Sigmoid colon (tissue), 7 donors: ENCODE measurements around the gene SLC39A11. TPM values are rescaled to one million over a fixed set of nuclear protein-coding genes. Genes with fewer than 3 reads are reported as not detected.

Experiments
- DNase-seq: peaks from one replicate; pipeline ENCODE4 v3.0.0-alpha.2; 2019
- H3K27ac ChIP-seq, 4 donors: fragments of 200-600 bp; sonication (generic); one replicate each; pipeline ENCODE4 v1.5.1; 2016 to 2019; ENCODE audit warnings: mild to moderate bottlenecking in 1 of 4
- H3K27me3 ChIP-seq, 3 donors: fragments of 200-600 bp; sonication (generic); one replicate each; pipeline ENCODE4 v1.5.1; 2019; ENCODE audit warnings: mild to moderate bottlenecking in 1 of 3
- H3K36me3 ChIP-seq, 4 donors: fragments of 200-600 bp; sonication (generic); one replicate each; pipeline ENCODE4 v1.5.1; 2016 to 2019
- H3K4me1 ChIP-seq, 4 donors: fragments of 200-600 bp; sonication (generic); one replicate each; pipeline ENCODE4 v1.5.1; 2017 to 2019
- H3K4me3 ChIP-seq, 4 donors: fragments of 200-600 bp; sonication (generic); one replicate each; pipeline ENCODE4 v1.5.1; 2017 to 2019; ENCODE audit warnings: mild to moderate bottlenecking in 2 of 4, moderate library complexity in 1 of 4
- H3K9me3 ChIP-seq, 4 donors: fragments of 200-600 bp in 3 of 4; sonication (generic) in 3 of 4; one replicate each; pipeline versions ENCODE4 v1.5.1 to v1.6.1; 2013 to 2019
- EP300 ChIP-seq, 4 donors: sonication (generic); formaldehyde crosslinking; IDR thresholded peaks; one replicate each; pipeline ENCODE4 v1.6.1; 2017; ENCODE audit warnings: antibody characterized with exemption in 4 of 4
- POLR2A ChIP-seq, 2 donors: fragments of 450-650 bp; IDR thresholded peaks; one replicate each; pipeline ENCODE4 v1.6.1; 2016; ENCODE audit warnings: antibody characterized with exemption in 2 of 2, mild to moderate bottlenecking in 2 of 2, moderate library complexity in 2 of 2
- POLR2AphosphoS5 ChIP-seq, 4 donors: sonication (generic); formaldehyde crosslinking; IDR thresholded peaks; one replicate each; pipeline ENCODE4 v1.6.1; 2017; ENCODE audit warnings: antibody characterized with exemption in 4 of 4
- WGBS, 2 donors: extraction: QIAGEN DNeasy Blood & Tissue Kit; methylation state at CpG; one replicate each; pipeline ENCODE4 v1.1.7; 2013; 5-methylcytosine and 5-hydroxymethylcytosine counted together
- intact Hi-C: fragments of 100-400 bp; cut with DNase I; formaldehyde crosslinking; loops from one replicate; pipeline ENCODE4 v1.15.1; 2023
- polyA plus RNA-seq, 3 donors: library from polyadenylated mRNA; stranded (reverse); fragments of 200-250 nt; gene quantifications; one replicate each; pipeline ENCODE4 v1.2.3, GENCODE V29; 2013
- total RNA-seq, 4 donors: library from RNA; depleted of rRNA; stranded (reverse); fragments of >200 nt; gene quantifications; one replicate each; pipeline ENCODE4 v1.1.0, GENCODE V29; 2016
- TF ChIP-seq, protein P1 (sequence below), 4 experiments: fragments of 450-650 bp in 3 of 4; fragments of 200-600 bp in 1 of 4; IDR thresholded peaks; one replicate each; pipeline ENCODE4 v1.5.1; 2016 to 2019; ENCODE audit warnings: antibody characterized with exemption in 4 of 4, mild to moderate bottlenecking in 3 of 4, moderate library complexity in 2 of 4
- donor health status: healthy with polysubstance abuse.
- donor health status: Bipolar disorder and iron deficiency.
- donor health status: healthy.

The SLC39A11 gene
- total and polyA plus RNA-seq, 7 donors = 7.6 to 16.4 (median 8.4) TPM

DNA sequence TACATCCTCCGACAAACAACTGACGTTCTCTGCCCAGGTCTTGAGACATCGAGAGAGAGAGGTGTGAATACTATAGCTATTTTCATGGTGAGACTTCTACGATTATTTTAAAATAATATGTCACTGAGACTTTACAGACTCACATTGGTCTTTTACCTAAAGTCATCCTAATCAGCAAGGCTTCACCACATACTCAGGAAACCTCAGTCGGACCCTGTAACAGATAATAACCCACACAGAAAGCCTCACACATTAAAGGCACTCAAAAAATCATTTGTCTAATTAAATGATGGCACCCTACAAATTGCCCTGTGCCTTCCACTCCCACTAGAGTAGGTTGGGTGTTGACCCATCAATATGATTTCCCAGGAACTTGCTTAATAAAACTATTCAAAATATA, 19.8 kb upstream of the SLC39A11 start:
- H3K36me3 ChIP-seq = no peaks in the 10 kb centered on the region
- no peak for TF ChIP-seq POLR2A (IDR thresholded peaks at IDR 0.05)
- TF ChIP-seq, protein P1, sequence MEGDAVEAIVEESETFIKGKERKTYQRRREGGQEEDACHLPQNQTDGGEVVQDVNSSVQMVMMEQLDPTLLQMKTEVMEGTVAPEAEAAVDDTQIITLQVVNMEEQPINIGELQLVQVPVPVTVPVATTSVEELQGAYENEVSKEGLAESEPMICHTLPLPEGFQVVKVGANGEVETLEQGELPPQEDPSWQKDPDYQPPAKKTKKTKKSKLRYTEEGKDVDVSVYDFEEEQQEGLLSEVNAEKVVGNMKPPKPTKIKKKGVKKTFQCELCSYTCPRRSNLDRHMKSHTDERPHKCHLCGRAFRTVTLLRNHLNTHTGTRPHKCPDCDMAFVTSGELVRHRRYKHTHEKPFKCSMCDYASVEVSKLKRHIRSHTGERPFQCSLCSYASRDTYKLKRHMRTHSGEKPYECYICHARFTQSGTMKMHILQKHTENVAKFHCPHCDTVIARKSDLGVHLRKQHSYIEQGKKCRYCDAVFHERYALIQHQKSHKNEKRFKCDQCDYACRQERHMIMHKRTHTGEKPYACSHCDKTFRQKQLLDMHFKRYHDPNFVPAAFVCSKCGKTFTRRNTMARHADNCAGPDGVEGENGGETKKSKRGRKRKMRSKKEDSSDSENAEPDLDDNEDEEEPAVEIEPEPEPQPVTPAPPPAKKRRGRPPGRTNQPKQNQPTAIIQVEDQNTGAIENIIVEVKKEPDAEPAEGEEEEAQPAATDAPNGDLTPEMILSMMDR (IDR thresholded peaks at IDR 0.05) = no peak
- H3K4me3 ChIP-seq = no peak overlapping the region
- no peaks in the 10 kb centered on the region for H3K27me3 ChIP-seq
- no peaks in the 10 kb centered on the region for H3K9me3 ChIP-seq
- intact Hi-C loops = no loop called here
- WGBS, 2 donors = 91 to 93% methylated on average over 5 of the region's 5 CpGs
- no peak overlapping the region for H3K27ac ChIP-seq
- H3K4me1 ChIP-seq = no peaks in the 10 kb centered on the region
- DNase-seq = no peak

DNA sequence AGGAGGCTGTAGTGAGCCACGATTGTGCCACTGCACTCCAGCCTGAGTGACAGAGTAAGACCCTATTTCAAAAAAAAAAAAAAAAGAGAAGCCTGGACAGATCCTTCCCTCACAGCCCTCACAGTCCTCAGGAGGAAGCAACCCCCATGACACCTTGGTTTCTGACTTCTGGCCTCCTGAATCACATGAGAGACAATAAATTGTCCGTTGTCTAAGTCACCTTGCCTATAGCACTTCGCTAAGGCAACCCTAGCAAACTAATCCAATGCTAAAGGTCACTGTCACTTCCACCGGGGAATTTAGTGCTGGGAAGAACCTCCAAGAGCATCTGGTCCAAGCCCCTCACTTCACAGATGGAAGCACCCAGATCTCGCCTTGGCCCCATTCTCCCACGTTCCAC, 18.9 kb upstream of the SLC39A11 start:
- DNase-seq = no peak
- intact Hi-C loops = no loop called here
- no peaks in the 10 kb centered on the region for H3K27me3 ChIP-seq
- no peaks in the 10 kb centered on the region for H3K36me3 ChIP-seq
- no peaks in the 10 kb centered on the region for H3K4me1 ChIP-seq
- H3K9me3 ChIP-seq = no peaks in the 10 kb centered on the region
- no peak overlapping the region for H3K27ac ChIP-seq
- TF ChIP-seq POLR2AphosphoS5 (IDR thresholded peaks at IDR 0.05) = no peak
- no peak for TF ChIP-seq EP300 (IDR thresholded peaks at IDR 0.05)
- TF ChIP-seq POLR2A (IDR thresholded peaks at IDR 0.05) = no peak
- TF ChIP-seq, protein P1 (IDR thresholded peaks at IDR 0.05) = no peak
- no peak overlapping the region for H3K4me3 ChIP-seq
- WGBS, 2 donors = 73 to 86% methylated on average over 6 of the region's 6 CpGs

DNA sequence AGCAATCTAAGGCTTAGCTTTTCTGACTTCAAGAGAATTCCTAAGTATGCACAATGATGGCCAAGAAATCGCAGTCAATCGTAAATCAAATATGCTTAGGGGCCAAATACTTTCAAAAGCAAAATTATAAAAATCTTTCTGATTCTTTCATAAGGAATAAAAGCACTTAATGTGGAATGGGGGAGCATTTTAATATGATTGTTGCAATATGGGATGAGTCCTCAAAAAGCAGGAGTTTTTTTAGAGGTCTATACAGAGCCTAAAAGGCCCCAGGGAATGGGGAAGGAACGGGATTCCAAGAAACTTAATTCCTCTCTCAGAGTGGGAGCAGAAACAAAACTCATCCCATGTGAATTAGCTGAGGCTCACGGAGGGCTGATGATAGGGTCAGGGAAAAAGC, 14.7 kb upstream of the SLC39A11 start:
- 69 to 81% methylated on average over 4 of the region's 4 CpGs for WGBS, 2 donors
- no peak for DNase-seq
- intact Hi-C loops = no loop called here
- Histone ChIP-seq H3K27ac (no peak overlapping the region), H3K4me1 (no peaks in the 10 kb centered on the region), H3K27me3 (no peaks in the 10 kb centered on the region), H3K36me3 (no peaks in the 10 kb centered on the region), H3K9me3 (no peaks in the 10 kb centered on the region), H3K4me3 (no peak overlapping the region)
- TF ChIP-seq, protein P1 (IDR thresholded peaks at IDR 0.05) = no peak
- no peak for TF ChIP-seq POLR2AphosphoS5 (IDR thresholded peaks at IDR 0.05)
- no peak for TF ChIP-seq EP300 (IDR thresholded peaks at IDR 0.05)
- TF ChIP-seq POLR2A (IDR thresholded peaks at IDR 0.05) = no peak

DNA sequence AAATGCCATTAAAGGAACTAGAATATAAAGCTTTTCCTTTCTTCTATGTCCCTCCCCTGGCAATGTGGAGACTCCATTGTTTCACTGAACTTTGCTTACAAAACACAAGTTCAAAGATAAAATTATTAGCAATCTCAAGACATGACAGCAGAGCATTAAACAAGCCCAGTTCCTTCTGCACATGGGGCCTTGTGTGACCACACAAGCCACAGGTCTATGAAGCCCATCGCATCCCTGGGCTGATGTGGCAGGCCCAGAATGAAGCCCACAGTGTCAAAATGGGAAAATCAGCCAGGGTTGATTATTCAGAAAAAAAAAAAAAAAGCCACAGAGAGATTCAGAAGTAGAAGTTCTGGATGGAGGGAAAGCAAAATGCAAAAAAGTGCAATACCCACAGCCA, 12.9 kb upstream of the SLC39A11 start:
- H3K9me3 ChIP-seq = no peaks in the 10 kb centered on the region
- no peak for TF ChIP-seq EP300 (IDR thresholded peaks at IDR 0.05)
- TF ChIP-seq POLR2A (IDR thresholded peaks at IDR 0.05) = no peak
- TF ChIP-seq, protein P1 (IDR thresholded peaks at IDR 0.05) = no peak
- no peak for TF ChIP-seq POLR2AphosphoS5 (IDR thresholded peaks at IDR 0.05)
- WGBS, 2 donors = 69 to 91% methylated on average over 1 of the region's 1 CpG
- no peaks in the 10 kb centered on the region for H3K36me3 ChIP-seq
- H3K27ac ChIP-seq = no peak overlapping the region
- H3K4me1 ChIP-seq = no peaks in the 10 kb centered on the region
- no peak overlapping the region for H3K4me3 ChIP-seq
- DNase-seq = no peak
- no peaks in the 10 kb centered on the region for H3K27me3 ChIP-seq
- intact Hi-C loops = no loop called here

DNA sequence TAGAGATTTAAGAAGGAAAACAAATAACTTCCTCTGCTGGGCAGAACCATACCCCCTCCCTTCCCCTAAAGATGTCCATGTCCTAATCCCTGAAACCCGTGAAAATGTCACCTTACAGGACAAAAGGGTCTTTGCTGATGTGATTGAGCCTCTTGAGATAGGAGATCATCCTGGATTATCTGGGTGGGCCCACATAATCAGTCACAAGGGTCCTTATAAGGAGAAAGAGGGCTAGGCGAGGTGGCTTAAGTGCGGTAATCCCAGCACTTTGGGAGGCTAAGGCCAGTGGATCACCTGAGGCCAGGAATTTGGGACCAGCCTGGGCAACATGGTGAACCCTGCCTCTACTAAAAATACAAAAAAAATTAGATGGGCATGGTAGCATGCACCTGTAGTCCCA, 12.0 kb upstream of the SLC39A11 start:
- Histone ChIP-seq H3K27ac (no peak overlapping the region), H3K4me1 (no peaks in the 10 kb centered on the region), H3K27me3 (no peaks in the 10 kb centered on the region), H3K4me3 (no peak overlapping the region), H3K9me3 (no peaks in the 10 kb centered on the region), H3K36me3 (no peaks in the 10 kb centered on the region)
- intact Hi-C loops = no loop called here
- 95% methylated on average over 3 of the region's 3 CpGs for WGBS, 2 donors
- no peak for TF ChIP-seq EP300 (IDR thresholded peaks at IDR 0.05)
- TF ChIP-seq, protein P1 (IDR thresholded peaks at IDR 0.05) = no peak
- TF ChIP-seq POLR2A (IDR thresholded peaks at IDR 0.05) = no peak
- no peak for TF ChIP-seq POLR2AphosphoS5 (IDR thresholded peaks at IDR 0.05)
- no peak for DNase-seq
